Small intestine (tissue), 7 donors: ENCODE results near the gene EIPR1. TPM values are rescaled to one million over a fixed set of nuclear protein-coding genes. Genes with fewer than 3 reads are reported as not detected.

Experiments used
- DNase-seq, 2 donors: peaks; one replicate each; pipeline versions ENCODE4 v3.0.0 to v3.0.0-alpha.2; 2013
- FAIRE-seq: peaks from 2 replicates; lab custom pipeline; 2012; peaks lifted over from hg19 to GRCh38; lab: Jason Lieb, UNC
- H3K27ac ChIP-seq, 3 donors: one replicate each; pipeline ENCODE4 v1.5.1; 2013; ENCODE audit warnings: low read length in 2 of 3, mild to moderate bottlenecking in 2 of 3, control low read depth in 1 of 3, inconsistent platforms in 1 of 3, low read depth in 1 of 3, moderate library complexity in 1 of 3
- H3K27me3 ChIP-seq, 3 donors: one replicate each; pipeline ENCODE4 v1.6.1; 2013; ENCODE audit warnings: low read length in 3 of 3, inconsistent platforms in 1 of 3; ENCODE audit not compliant: control insufficient read depth in 3 of 3, insufficient read depth in 3 of 3
- H3K36me3 ChIP-seq, 3 donors: one replicate each; pipeline ENCODE4 v1.6.1; 2013; ENCODE audit warnings: low read length in 3 of 3, inconsistent platforms in 1 of 3, low read depth in 1 of 3, mild to moderate bottlenecking in 1 of 3, moderate library complexity in 1 of 3; ENCODE audit not compliant: control insufficient read depth in 3 of 3, insufficient read depth in 2 of 3
- H3K4me1 ChIP-seq, 3 donors: one replicate each; pipeline ENCODE4 v1.6.1; 2013; ENCODE audit warnings: low read length in 2 of 3, inconsistent platforms in 1 of 3, low read depth in 1 of 3, mild to moderate bottlenecking in 1 of 3, moderate library complexity in 1 of 3; ENCODE audit not compliant: control insufficient read depth in 3 of 3, insufficient read depth in 2 of 3
- H3K4me3 ChIP-seq, 3 donors: one replicate each; pipeline ENCODE4 v1.5.1; 2013; ENCODE audit warnings: low read length in 3 of 3, control low read depth in 1 of 3, inconsistent platforms in 1 of 3, low read depth in 1 of 3, mild to moderate bottlenecking in 1 of 3, moderate library complexity in 1 of 3
- H3K9me3 ChIP-seq, 2 donors: one replicate each; pipeline ENCODE4 v1.6.1; 2013; ENCODE audit warnings: low read depth in 1 of 2, low read length in 1 of 2; ENCODE audit not compliant: control insufficient read depth in 2 of 2, insufficient read depth in 1 of 2
- WGBS, 3 donors: extraction: QIAGEN DNeasy Blood & Tissue Kit; methylation state at CpG; one replicate each; pipeline ENCODE4 v1.1.7; 2013; 5-methylcytosine and 5-hydroxymethylcytosine counted together
- polyA plus RNA-seq, 4 donors: library from polyadenylated mRNA; stranded (reverse) in 3 of 4; unstranded in 1 of 4; fragments of 200-250 nt in 3 of 4; fragments of 120-200 nt in 1 of 4; gene quantifications; one replicate each; pipeline versions ENCODE4 v1.2.1 to v1.2.3, GENCODE V29; 2013
- donor health status: healthy with polysubstance abuse.
- donor health status: control.
- donor health status: control.
- donor health status: Bipolar disorder and iron deficiency.
- donor health status: healthy.

The EIPR1 gene
- polyA plus RNA-seq, 4 donors: 16.8 to 28.5 (median 19.5) TPM

GRCh38 chr2:3214806-3215404 lies 162.7 kb downstream of the EIPR1 start:
- DNase-seq: no peak
- Histone ChIP-seq H3K4me3 (no peak overlapping the region), H3K9me3 (peaks cover 0 to 15% of the 10 kb centered on the region in 2 donors), H3K4me1 (no peaks in the 10 kb centered on the region), H3K36me3 (peaks cover 0 to 17% (median 3%) of the 10 kb centered on the region in 3 donors), H3K27me3 (no peaks in the 10 kb centered on the region), H3K27ac (no peak overlapping the region)
- 77 to 81% (median 80%) methylated on average over 10 of the region's 10 CpGs for WGBS, 3 donors
- FAIRE-seq: no peak

- WGBS, 3 donors: 84 to 91% (median 88%) methylated on average over 7 of the region's 7 CpGs
- H3K27me3 ChIP-seq: no peaks in the 10 kb centered on the region
- peaks cover 0 to 18% (median 5%) of the 10 kb centered on the region in 3 donors for H3K36me3 ChIP-seq
- H3K27ac ChIP-seq: no peak overlapping the region
- H3K9me3 ChIP-seq: peaks cover 0 to 9% of the 10 kb centered on the region in 2 donors
- no peaks in the 10 kb centered on the region for H3K4me1 ChIP-seq
- DNase-seq (no peak), FAIRE-seq (no peak)
- no peak overlapping the region for H3K4me3 ChIP-seq
Measured at GRCh38 chr2:3214065-3214464, 163.6 kb downstream of the EIPR1 start.

- no peak overlapping the region for H3K27ac ChIP-seq
- no peaks in the 10 kb centered on the region for H3K4me1 ChIP-seq
- FAIRE-seq (no peak), DNase-seq (no peak)
- 97 to 98% (median 97%) methylated on average over 6 of the region's 6 CpGs for whole genome bisulfite sequencing, 3 donors
- H3K4me3 ChIP-seq: no peak overlapping the region
- no peaks in the 10 kb centered on the region for H3K27me3 ChIP-seq
- H3K9me3 ChIP-seq: peaks cover 0 to 9% of the 10 kb centered on the region in 2 donors
- peaks cover 0 to 24% (median 5%) of the 10 kb centered on the region in 3 donors for H3K36me3 ChIP-seq
Measured at GRCh38 chr2:3212984-3213383, 164.6 kb downstream of the EIPR1 start.

- no peak for DNase-seq
- no peak overlapping the region for H3K27ac ChIP-seq
- no peaks in the 10 kb centered on the region for H3K27me3 ChIP-seq
- H3K36me3 ChIP-seq: peaks cover 0 to 26% (median 5%) of the 10 kb centered on the region in 3 donors
- no peak for FAIRE-seq
- 95 to 100% (median 100%) methylated on average over 5 of the region's 5 CpGs for WGBS, 3 donors
- no peak overlapping the region for H3K4me3 ChIP-seq
- peaks cover 0 to 5% of the 10 kb centered on the region in 2 donors for H3K9me3 ChIP-seq
- H3K4me1 ChIP-seq: no peaks in the 10 kb centered on the region
Measured at GRCh38 chr2:3212061-3212362, 165.6 kb downstream of the EIPR1 start.

GRCh38 chr2:3211256-3212060 lies 166.2 kb downstream of the EIPR1 start:
- no peaks in the 10 kb centered on the region for H3K4me1 ChIP-seq

GRCh38 chr2:3210257-3210656 lies 167.4 kb downstream of the EIPR1 start:
- no peak overlapping the region for H3K27ac ChIP-seq
- 86 to 88% (median 87%) methylated on average over 11 of the region's 11 CpGs for WGBS, 3 donors
- FAIRE-seq: no peak

More at GRCh38 chr2:3211256-3212060, 166.2 kb downstream of the EIPR1 start:
- FAIRE-seq: no peak
- 89 to 90% (median 89%) methylated on average over 26 of the region's 26 CpGs for WGBS, 3 donors
- peaks cover 0 to 26% (median 5%) of the 10 kb centered on the region in 3 donors for H3K36me3 ChIP-seq
- no peak overlapping the region for H3K27ac ChIP-seq
- H3K27me3 ChIP-seq: no peaks in the 10 kb centered on the region
- no peak for DNase-seq
- no peak overlapping the region for H3K4me3 ChIP-seq
- peaks cover 0 to 5% of the 10 kb centered on the region in 2 donors for H3K9me3 ChIP-seq

GRCh38 chr2:3209258-3209657 lies 168.4 kb downstream of the EIPR1 start:
- DNase-seq: no peak
- Histone ChIP-seq H3K4me1 (no peaks in the 10 kb centered on the region), H3K27ac (no peak overlapping the region), H3K36me3 (peaks cover 0 to 31% (median 5%) of the 10 kb centered on the region in 3 donors), H3K9me3 (peaks cover 0 to 7% of the 10 kb centered on the region in 2 donors), H3K27me3 (no peaks in the 10 kb centered on the region), H3K4me3 (no peak overlapping the region)
- no peak for FAIRE-seq
- whole genome bisulfite sequencing, 3 donors: 95 to 97% (median 96%) methylated on average over 12 of the region's 12 CpGs

More at GRCh38 chr2:3210257-3210656, 167.4 kb downstream of the EIPR1 start:
- no peaks in the 10 kb centered on the region for H3K27me3 ChIP-seq
- H3K36me3 ChIP-seq: peaks cover 0 to 33% (median 5%) of the 10 kb centered on the region in 3 donors
- no peak overlapping the region for H3K4me3 ChIP-seq
- H3K4me1 ChIP-seq: no peaks in the 10 kb centered on the region
- peaks cover 0 to 10% of the 10 kb centered on the region in 2 donors for H3K9me3 ChIP-seq
- DNase-seq: no peak

- DNase-seq (no peak), FAIRE-seq (no peak)
- H3K36me3 ChIP-seq: peaks cover 0 to 35% (median 5%) of the 10 kb centered on the region in 3 donors
- no peak overlapping the region for H3K4me3 ChIP-seq
- no peak overlapping the region for H3K27ac ChIP-seq
- 94 to 99% (median 97%) methylated on average over 12 of the region's 12 CpGs for WGBS, 3 donors
- no peaks in the 10 kb centered on the region for H3K4me1 ChIP-seq
- peaks cover 0 to 7% of the 10 kb centered on the region in 2 donors for H3K9me3 ChIP-seq
- no peaks in the 10 kb centered on the region for H3K27me3 ChIP-seq
Measured at GRCh38 chr2:3208591-3208990, 169.0 kb downstream of the EIPR1 start.
